H1 (cell line): ENCODE measurements around the gene PNLIP. TPM values are rescaled to one million over a fixed set of nuclear protein-coding genes. Genes with fewer than 3 reads are reported as not detected.

Experiments
- CTCF ChIA-PET: fragments of 300-600 bp; sonication (Branson Sonifier 250); formaldehyde crosslinking; loops from one replicate; lab custom pipeline; 2021; ENCODE audit not compliant: partially characterized antibody; lab: Charles Lee
- POLR2A ChIA-PET: fragments of 300-600 bp; sonication (Branson Sonifier 250); formaldehyde crosslinking; loops from one replicate; lab custom pipeline; 2021; ENCODE audit warnings: inconsistent platforms; ENCODE audit not compliant: partially characterized antibody; lab: Charles Lee
- DNase-seq, 2 experiments: peaks; one replicate each; pipeline versions ENCODE4 v3.0.0 to v3.0.0-alpha.2; 2010 to 2022; ENCODE audit warnings: low spot score in 2 of 2, low read depth in 1 of 2, mixed read lengths in 1 of 2
- FAIRE-seq: peaks from 2 replicates; lab custom pipeline; 2011; peaks lifted over from hg19 to GRCh38; lab: Jason Lieb, UNC
- H2AFZ ChIP-seq: 2 replicates; pipeline ENCODE4 v1.8.1; 2012; ENCODE audit warnings: low read length, inconsistent platforms
- H2AK5ac ChIP-seq: 2 replicates; pipeline ENCODE4 v1.6.1; 2013; ENCODE audit warnings: low read depth, low read length
- H2BK120ac ChIP-seq: replicated peaks from 2 replicates; pipeline ENCODE3; 2013; ENCODE audit warnings: low read depth, low read length, inconsistent platforms
- H2BK12ac ChIP-seq: 2 replicates; pipeline ENCODE4 v1.6.1; 2013; ENCODE audit warnings: low read depth, low read length
- H2BK15ac ChIP-seq: 2 replicates; pipeline ENCODE4 v1.6.1; 2013; ENCODE audit warnings: low read length
- H2BK20ac ChIP-seq: 2 replicates; pipeline ENCODE4 v1.6.1; 2013; ENCODE audit warnings: low read length
- H2BK5ac ChIP-seq: 2 replicates; pipeline ENCODE4 v1.6.1; 2013; ENCODE audit warnings: low read depth, low read length
- H3K14ac ChIP-seq: 2 replicates; pipeline ENCODE4 v1.6.1; 2013; ENCODE audit warnings: inconsistent platforms; ENCODE audit not compliant: insufficient read length
- H3K18ac ChIP-seq: 2 replicates; pipeline ENCODE4 v1.6.1; 2013; ENCODE audit warnings: low read length; ENCODE audit errors: extremely low read depth
- H3K23ac ChIP-seq: 2 replicates; pipeline ENCODE4 v1.6.1; 2013; ENCODE audit warnings: inconsistent platforms; ENCODE audit not compliant: insufficient read length
- H3K23me2 ChIP-seq: 2 replicates; pipeline ENCODE4 v1.6.1; 2013; ENCODE audit warnings: low read depth, low read length
- H3K27ac ChIP-seq: 2 replicates; pipeline ENCODE4 v1.6.1; 2011; ENCODE audit warnings: low read depth, low read length, inconsistent platforms
- H3K27me3 ChIP-seq, 4 experiments: replicated peaks in 1 of 4; 1 replicate in 1 of 4; 2 replicates in 3 of 4; pipeline versions ENCODE4 v1.6.1 to v1.8.1; 2011 to 2013; ENCODE audit warnings: low read length in 3 of 4, mild to moderate bottlenecking in 3 of 4, inconsistent platforms in 2 of 4, mixed read lengths in 2 of 4, moderate library complexity in 1 of 4; ENCODE audit not compliant: control insufficient read depth in 3 of 4, insufficient read depth in 3 of 4; ENCODE audit errors: extremely low read depth in 1 of 4
- H3K36me3 ChIP-seq, 4 experiments: 2 replicates each; pipeline versions ENCODE4 v1.6.1 to v1.8.1; 2011 to 2013; ENCODE audit warnings: mild to moderate bottlenecking in 4 of 4, low read length in 3 of 4, moderate library complexity in 2 of 4, control low read depth in 1 of 4, inconsistent platforms in 1 of 4; ENCODE audit not compliant: insufficient read depth in 4 of 4, control insufficient read depth in 2 of 4
- H3K4ac ChIP-seq: replicated peaks from 2 replicates; pipeline ENCODE3; 2013; ENCODE audit warnings: low read length, low read depth, mixed read lengths, inconsistent platforms; ENCODE audit not compliant: insufficient read length
- H3K4me1 ChIP-seq, 4 experiments: replicated peaks in 1 of 4; 1 replicate in 1 of 4; 2 replicates in 3 of 4; pipeline versions ENCODE4 v1.6.1 to v1.8.1; 2011 to 2013; ENCODE audit warnings: low read length in 3 of 4, inconsistent platforms in 2 of 4, mixed read lengths in 1 of 4; ENCODE audit not compliant: insufficient read depth in 4 of 4, control insufficient read depth in 3 of 4
- H3K4me2 ChIP-seq, 2 experiments: 2 replicates each; pipeline versions ENCODE4 v1.6.1 to v1.8.1; 2011 to 2013; ENCODE audit warnings: low read depth in 2 of 2, low read length in 2 of 2, control low read depth in 1 of 2, inconsistent platforms in 1 of 2, mild to moderate bottlenecking in 1 of 2; ENCODE audit not compliant: insufficient read depth in 1 of 2
- H3K4me3 ChIP-seq, 4 experiments: fragments of 200-600, 300-600 bp in 1 of 4; sonication (generic), shearing (Covaris generic), sonication (Bioruptor Twin) in 1 of 4; 2 replicates each; pipeline versions ENCODE4 v1.5.1 to v1.8.1; 2011 to 2016; ENCODE audit warnings: low read length in 4 of 4, low read depth in 3 of 4, control low read depth in 2 of 4, inconsistent platforms in 2 of 4, mild to moderate bottlenecking in 2 of 4, mixed read lengths in 1 of 4, moderate library complexity in 1 of 4; ENCODE audit not compliant: insufficient read depth in 2 of 4; ENCODE audit errors: extremely low read depth in 1 of 4
- H3K56ac ChIP-seq: replicated peaks from 2 replicates; pipeline ENCODE3; 2013; ENCODE audit warnings: low read depth, mild to moderate bottlenecking, mixed read lengths, low read length, inconsistent platforms; ENCODE audit not compliant: insufficient read length
- H3K79me1 ChIP-seq: 2 replicates; pipeline ENCODE4 v1.6.1; 2013; ENCODE audit warnings: low read depth, low read length, control low read depth
- H3K79me2 ChIP-seq, 2 experiments: 2 replicates each; pipeline versions ENCODE4 v1.6.1 to v1.8.1; 2012 to 2013; ENCODE audit warnings: low read length in 2 of 2, mild to moderate bottlenecking in 2 of 2, inconsistent platforms in 1 of 2; ENCODE audit not compliant: insufficient read depth in 2 of 2, control insufficient read depth in 1 of 2
- H3K9ac ChIP-seq, 4 experiments: replicated peaks in 1 of 4; 1 replicate in 1 of 4; 2 replicates in 3 of 4; pipeline versions ENCODE4 v1.6.1 to v1.8.1; 2011 to 2013; ENCODE audit warnings: low read depth in 3 of 4, low read length in 3 of 4, control low read depth in 2 of 4, mild to moderate bottlenecking in 2 of 4, moderate library complexity in 2 of 4, inconsistent platforms in 1 of 4; ENCODE audit errors: extremely low read depth in 1 of 4
- H3K9me3 ChIP-seq, 2 experiments: 2 replicates each; pipeline versions ENCODE4 v1.6.1 to v1.8.1; 2012 to 2013; ENCODE audit warnings: mild to moderate bottlenecking in 2 of 2, moderate library complexity in 2 of 2, control low read depth in 1 of 2, inconsistent platforms in 1 of 2, low read depth in 1 of 2, low read length in 1 of 2, mixed read lengths in 1 of 2; ENCODE audit not compliant: insufficient read depth in 2 of 2
- H4K20me1 ChIP-seq, 2 experiments: replicated peaks in 1 of 2; 2 replicates each; pipeline versions ENCODE3 to v1.8.1; 2011 to 2013; ENCODE audit warnings: inconsistent platforms in 2 of 2, low read length in 2 of 2, mild to moderate bottlenecking in 1 of 2; ENCODE audit not compliant: insufficient read depth in 2 of 2, control insufficient read depth in 1 of 2
- H4K5ac ChIP-seq: 2 replicates; pipeline ENCODE4 v1.6.1; 2013; ENCODE audit warnings: low read length, low read depth, mixed read lengths, inconsistent platforms; ENCODE audit not compliant: insufficient read length
- H4K8ac ChIP-seq: 2 replicates; pipeline ENCODE4 v1.8.0; 2013; ENCODE audit warnings: mild to moderate bottlenecking, moderate library complexity, low read length, inconsistent platforms; ENCODE audit not compliant: insufficient read depth; ENCODE audit errors: extremely low read depth
- H4K91ac ChIP-seq: replicated peaks from 2 replicates; pipeline ENCODE3; 2013; ENCODE audit warnings: low read length, mixed read lengths, inconsistent platforms; ENCODE audit not compliant: insufficient read length
- BCL11A ChIP-seq, 2 experiments: IDR thresholded peaks; one replicate each; pipeline ENCODE4 v1.6.1; 2011; ENCODE audit warnings: low read depth in 2 of 2, low read length in 2 of 2, mild to moderate bottlenecking in 2 of 2
- CBX8 ChIP-seq: fragments of 300-800, 300-1000 bp; sonication (generic); IDR thresholded peaks from 2 replicates; pipeline ENCODE4 v1.7.1; 2016; ENCODE audit warnings: low read depth, low read length, borderline replicate concordance
- CTBP2 ChIP-seq: IDR thresholded peaks from 2 replicates; pipeline ENCODE4 v1.7.0; 2011; ENCODE audit warnings: borderline replicate concordance, mild to moderate bottlenecking, moderate library complexity, mixed read lengths, low read length; ENCODE audit not compliant: insufficient read depth, insufficient read length
- EP300 ChIP-seq, 2 experiments: IDR thresholded peaks; 1 replicate in 1 of 2; 2 replicates in 1 of 2; pipeline ENCODE4 v1.6.1; 2011 to 2012; ENCODE audit warnings: low read depth in 2 of 2, low read length in 2 of 2, mild to moderate bottlenecking in 2 of 2, borderline replicate concordance in 1 of 2, inconsistent platforms in 1 of 2, moderate library complexity in 1 of 2
- GTF2F1 ChIP-seq: IDR thresholded peaks from 2 replicates; pipeline ENCODE4 v1.6.1; 2012; ENCODE audit warnings: low read depth, low read length, improper control_type of control experiment, borderline replicate concordance
- NRF1 ChIP-seq: IDR thresholded peaks from 2 replicates; pipeline ENCODE4 v1.6.1; 2011; ENCODE audit warnings: mild to moderate bottlenecking, low read depth, low read length, improper control_type of control experiment
- PHF8 ChIP-seq: fragments of 200-600 bp; sonication (generic); conservative IDR thresholded peaks from 2 replicates; pipeline ENCODE4 v1.7.1; 2012; ENCODE audit warnings: low read depth, mild to moderate bottlenecking, inconsistent platforms, low read length, moderate library complexity
- POLR2A ChIP-seq, 2 experiments: IDR thresholded peaks; 1 replicate in 1 of 2; 2 replicates in 1 of 2; pipeline ENCODE4 v1.6.1; 2011; ENCODE audit warnings: low read depth in 2 of 2, low read length in 2 of 2, mild to moderate bottlenecking in 2 of 2; ENCODE audit errors: control extremely low read depth in 1 of 2
- POLR2AphosphoS5 ChIP-seq: IDR thresholded peaks from 2 replicates; pipeline ENCODE4 v1.6.1; 2011; ENCODE audit warnings: low read depth, low read length
- RAD21 ChIP-seq, 2 experiments: IDR thresholded peaks in 1 of 2; conservative IDR thresholded peaks in 1 of 2; 2 replicates each; pipeline ENCODE4 v1.6.1; 2011; ENCODE audit warnings: low read depth in 2 of 2, low read length in 2 of 2, improper control_type of control experiment in 1 of 2, inconsistent platforms in 1 of 2, mild to moderate bottlenecking in 1 of 2, moderate library complexity in 1 of 2
- SIRT6 ChIP-seq: IDR thresholded peaks from one replicate; pipeline ENCODE4 v1.7.1; 2012; ENCODE audit warnings: low read length, inconsistent platforms
- SP4 ChIP-seq: IDR thresholded peaks from 2 replicates; pipeline ENCODE4 v1.6.1; 2012; ENCODE audit warnings: low read length, inconsistent platforms
- SUZ12 ChIP-seq: fragments of 200-600 bp; sonication (generic); IDR thresholded peaks from 2 replicates; pipeline ENCODE4 v1.6.1; 2012; ENCODE audit warnings: mild to moderate bottlenecking, inconsistent platforms, low read length, moderate library complexity, mixed read lengths
- WGBS, 2 experiments: shearing (Covaris generic) in 1 of 2; methylation state at CpG; one replicate each; pipeline versions ENCODE4 v1.1.6 to v1.1.7; 2013 to 2015; ENCODE audit warnings: low lambda C conversion rate in 2 of 2, mixed read lengths in 2 of 2, inconsistent platforms in 1 of 2, low coverage in 1 of 2, missing lambda C conversion rate in 1 of 2; ENCODE audit not compliant: insufficient replicate concordance in 2 of 2, insufficient coverage in 1 of 2, insufficient read length in 1 of 2; ENCODE audit errors: extremely low coverage in 1 of 2, missing lambda C conversion rate in 1 of 2; 5-methylcytosine and 5-hydroxymethylcytosine counted together
- polyA plus RNA-seq, 7 experiments: library from polyadenylated mRNA; depleted of rRNA in 3 of 7; stranded (reverse) in 5 of 7; unstranded in 2 of 7; fragments of >200 nt in 5 of 7; fragments of 200-250 nt in 2 of 7; gene quantifications; 1 replicate in 5 of 7; 2 replicates in 1 of 7; 4 replicates in 1 of 7; pipeline versions ENCODE4 v1.2.1 to v1.2.3, GENCODE V29; 2011 to 2013; ENCODE audit warnings: missing spikeins in 2 of 7, mixed read lengths in 2 of 7
- total RNA-seq: library from RNA; stranded (reverse); fragmentation: NEBNext Ultra II Directional; extraction: Animal tissue kit (Norgen Biotek cat#: 25700); gene quantifications from 2 replicates; pipeline ENCODE4 v1.2.1, GENCODE V29; 2021

PNLIP gene
- total and polyA plus RNA-seq, 2 of the 8 experiments (the other 6 are each of a cell fraction or from before 2014, with no cell fraction given) = not detected

GRCh38 chr10:116587878-116588591 lies 42.3 kb downstream of the PNLIP start:
- DNase-seq (no peak), FAIRE-seq (no peak)
- Histone ChIP-seq H3K4me1 (no peaks in the 10 kb centered on the region), H2BK20ac (no peak overlapping the region), H3K18ac (no peak overlapping the region), H3K9me3 (0 out of 4 replicates have a peak, but pooled peaks cover 0 to 2% of the 10 kb centered on the region in 2 experiments), H4K91ac (no peak overlapping the region), H3K27me3 (no peaks in the 10 kb centered on the region), H3K56ac (no peak overlapping the region), H3K4ac (no peak overlapping the region), H3K23me2 (no peaks in the 10 kb centered on the region), H3K36me3 (no peaks in the 10 kb centered on the region), H3K23ac (no peak overlapping the region), H2BK5ac (no peak overlapping the region), H3K27ac (no peak overlapping the region), H2BK120ac (no peak overlapping the region), H3K4me2 (no peak overlapping the region), H2AK5ac (no peak overlapping the region), H3K14ac (no peak overlapping the region), H3K4me3 (no peak overlapping the region), H2BK12ac (no peak overlapping the region), H4K8ac (no peak overlapping the region), H4K20me1 (no peaks in the 10 kb centered on the region), H4K5ac (no peak overlapping the region), H3K9ac (no peak overlapping the region), H2BK15ac (no peak overlapping the region), H3K79me1 (no peaks in the 10 kb centered on the region), H2AFZ (no peak overlapping the region), H3K79me2 (no peaks in the 10 kb centered on the region)
- POLR2A ChIA-PET = no interaction called here
- 96% methylated on average over 8 of the region's 8 CpGs; no CpG with 5 or more reads in 1 of the 2 experiments for WGBS, 2 experiments
- CTCF ChIA-PET = interaction anchor here (1.5 kb wide), 1 partner anchor 39 kb away, joined by 7 read pairs; no protein-coding TSS in a partner anchor
- TF ChIP-seq SP4 = no peak
- TF ChIP-seq CTBP2 = no peak
- TF ChIP-seq SUZ12 = no peak
- no peak for TF ChIP-seq RAD21 (IDR thresholded peaks at IDR 0.05 in 1 of 2, conservative IDR thresholded peaks at IDR 0.05 in 1 of 2; ENCODE audit: low read depth in 2 of 2, low read length in 2 of 2)
- no peak for TF ChIP-seq CBX8
- no peak for TF ChIP-seq POLR2A (IDR thresholded peaks at IDR 0.05; ENCODE audit: control extremely low read depth in 1 of 2, low read depth in 2 of 2, low read length in 2 of 2)
- no peak for TF ChIP-seq PHF8
- TF ChIP-seq EP300 (IDR thresholded peaks at IDR 0.05; ENCODE audit: borderline replicate concordance in 1 of 2, low read depth in 2 of 2, low read length in 2 of 2) = no peak
- no peak for TF ChIP-seq BCL11A (IDR thresholded peaks at IDR 0.05; ENCODE audit: low read depth in 2 of 2, low read length in 2 of 2)
- no peak for TF ChIP-seq NRF1
- no peak for TF ChIP-seq POLR2AphosphoS5
- TF ChIP-seq GTF2F1 = no peak
- no peak for TF ChIP-seq SIRT6
